Skin of body (tissue), 2 donors: ENCODE data around the gene GNB1L. TPM values are rescaled to one million over a fixed set of nuclear protein-coding genes. Genes with fewer than 3 reads are reported as not detected.

Source experiments
- DNase-seq: peaks from one replicate; lab custom pipeline; 2025; lab: John Stamatoyannopoulos, UW
- total RNA-seq: library from RNA; depleted of rRNA; stranded (reverse); fragments of >200 nt; gene quantifications from one replicate; pipeline ENCODE4 v1.2.3, GENCODE V29; 2014

GNB1L gene
- total RNA-seq, 1 donor from 2014 or later, result 2.1 TPM

- DNase-seq, result no peak
Observed at GRCh38 chr22:19765477-19766239, 89.0 kb downstream of the GNB1L start.

- no peak for DNase-seq
Observed at GRCh38 chr22:19764636-19765476, 89.8 kb downstream of the GNB1L start.

GRCh38 chr22:19764299-19764593, 90.4 kb downstream of the GNB1L start:
- no peak for DNase-seq

- no peak for DNase-seq
Observed at GRCh38 chr22:19763458-19764298, 91.0 kb downstream of the GNB1L start.

- DNase-seq, result no peak
Observed at GRCh38 chr22:19762568-19763457, 91.9 kb downstream of the GNB1L start.

- no peak for DNase-seq
Observed at GRCh38 chr22:19761725-19762567, 92.7 kb downstream of the GNB1L start.

GRCh38 chr22:19760951-19761724, 93.5 kb downstream of the GNB1L start:
- no peak for DNase-seq

GRCh38 chr22:19760058-19760950, 94.4 kb downstream of the GNB1L start, which contains the start of gene TBX1:
Gene TBX1 (plus strand): TSS chr22:19760778. CDS start chr22:19760844, 66 bp downstream.
- no peak for DNase-seq

- no peak for DNase-seq
Observed at GRCh38 chr22:19759427-19760057, 95.1 kb downstream of the GNB1L start.

GRCh38 chr22:19758896-19759426, 95.7 kb downstream of the GNB1L start:
- no peak for DNase-seq

GRCh38 chr22:19757985-19758895, 96.4 kb downstream of the GNB1L start:
- no peak for DNase-seq

- DNase-seq, result no peak
Observed at GRCh38 chr22:19757140-19757984, 97.3 kb downstream of the GNB1L start.

GRCh38 chr22:19756288-19757128, 98.2 kb downstream of the GNB1L start:
- DNase-seq, result no peak

GRCh38 chr22:19755722-19756287, 98.9 kb downstream of the GNB1L start:
- DNase-seq, result no peak
